ENCODE results near the gene ATP11A.

The ATP11A gene

DNA sequence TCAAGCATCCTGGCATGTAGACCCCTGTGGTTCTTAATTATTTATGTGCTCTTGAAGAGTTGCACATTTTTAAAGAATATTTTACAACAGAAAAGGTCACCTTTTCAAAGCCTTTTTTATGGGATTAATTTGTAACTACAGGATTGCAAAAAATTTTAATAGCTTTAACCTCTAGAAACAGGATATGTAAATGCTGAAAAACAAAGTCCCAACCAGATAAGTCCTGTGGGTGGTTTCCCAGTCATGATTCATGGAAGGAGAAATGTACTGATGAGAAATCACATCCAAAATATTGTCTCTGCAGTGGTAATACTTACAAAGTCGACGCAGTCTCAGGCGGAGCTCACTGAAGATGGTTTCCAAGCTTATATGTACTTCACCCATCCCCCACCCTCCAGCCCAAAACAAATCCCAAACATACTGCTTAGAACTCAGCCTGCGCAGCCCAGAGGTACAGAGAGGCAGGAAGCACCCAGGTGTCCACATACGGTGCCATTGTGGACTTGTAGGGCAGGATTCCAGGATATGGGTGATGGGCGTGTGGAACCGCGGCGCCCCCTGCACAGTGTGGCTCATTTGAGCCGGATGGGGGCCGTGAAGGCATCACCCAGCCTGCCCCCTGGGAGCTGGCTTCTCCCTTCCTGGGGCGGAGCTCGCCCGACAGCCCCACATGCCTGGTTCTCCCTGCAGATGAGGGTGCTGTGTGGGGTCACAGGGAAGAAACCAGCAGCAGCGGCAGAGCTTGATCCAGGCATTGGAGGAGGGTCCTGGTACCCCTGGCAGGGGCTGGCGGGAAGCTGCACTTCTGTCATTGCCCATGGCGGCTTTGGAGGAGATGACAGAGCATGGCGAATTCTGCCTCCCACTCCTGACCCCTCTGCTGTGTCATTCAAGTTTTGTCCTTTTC, 101.2 kb downstream of the ATP11A start (continued):
- TF ChIP-seq, protein P1, sequence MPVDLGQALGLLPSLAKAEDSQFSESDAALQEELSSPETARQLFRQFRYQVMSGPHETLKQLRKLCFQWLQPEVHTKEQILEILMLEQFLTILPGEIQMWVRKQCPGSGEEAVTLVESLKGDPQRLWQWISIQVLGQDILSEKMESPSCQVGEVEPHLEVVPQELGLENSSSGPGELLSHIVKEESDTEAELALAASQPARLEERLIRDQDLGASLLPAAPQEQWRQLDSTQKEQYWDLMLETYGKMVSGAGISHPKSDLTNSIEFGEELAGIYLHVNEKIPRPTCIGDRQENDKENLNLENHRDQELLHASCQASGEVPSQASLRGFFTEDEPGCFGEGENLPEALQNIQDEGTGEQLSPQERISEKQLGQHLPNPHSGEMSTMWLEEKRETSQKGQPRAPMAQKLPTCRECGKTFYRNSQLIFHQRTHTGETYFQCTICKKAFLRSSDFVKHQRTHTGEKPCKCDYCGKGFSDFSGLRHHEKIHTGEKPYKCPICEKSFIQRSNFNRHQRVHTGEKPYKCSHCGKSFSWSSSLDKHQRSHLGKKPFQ (tag by site-specific recombination; IDR thresholded peaks at IDR 0.05), result no peak
- TF ChIP-seq, protein P2, sequence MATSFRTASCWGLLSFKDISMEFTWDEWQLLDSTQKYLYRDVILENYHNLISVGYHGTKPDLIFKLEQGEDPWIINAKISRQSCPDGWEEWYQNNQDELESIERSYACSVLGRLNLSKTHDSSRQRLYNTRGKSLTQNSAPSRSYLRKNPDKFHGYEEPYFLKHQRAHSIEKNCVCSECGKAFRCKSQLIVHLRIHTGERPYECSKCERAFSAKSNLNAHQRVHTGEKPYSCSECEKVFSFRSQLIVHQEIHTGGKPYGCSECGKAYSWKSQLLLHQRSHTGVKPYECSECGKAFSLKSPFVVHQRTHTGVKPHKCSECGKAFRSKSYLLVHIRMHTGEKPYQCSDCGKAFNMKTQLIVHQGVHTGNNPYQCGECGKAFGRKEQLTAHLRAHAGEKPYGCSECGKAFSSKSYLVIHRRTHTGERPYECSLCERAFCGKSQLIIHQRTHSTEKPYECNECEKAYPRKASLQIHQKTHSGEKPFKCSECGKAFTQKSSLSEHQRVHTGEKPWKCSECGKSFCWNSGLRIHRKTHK (tag by site-specific recombination; IDR thresholded peaks at IDR 0.05), result no peak
- TF ChIP-seq, protein P3, sequence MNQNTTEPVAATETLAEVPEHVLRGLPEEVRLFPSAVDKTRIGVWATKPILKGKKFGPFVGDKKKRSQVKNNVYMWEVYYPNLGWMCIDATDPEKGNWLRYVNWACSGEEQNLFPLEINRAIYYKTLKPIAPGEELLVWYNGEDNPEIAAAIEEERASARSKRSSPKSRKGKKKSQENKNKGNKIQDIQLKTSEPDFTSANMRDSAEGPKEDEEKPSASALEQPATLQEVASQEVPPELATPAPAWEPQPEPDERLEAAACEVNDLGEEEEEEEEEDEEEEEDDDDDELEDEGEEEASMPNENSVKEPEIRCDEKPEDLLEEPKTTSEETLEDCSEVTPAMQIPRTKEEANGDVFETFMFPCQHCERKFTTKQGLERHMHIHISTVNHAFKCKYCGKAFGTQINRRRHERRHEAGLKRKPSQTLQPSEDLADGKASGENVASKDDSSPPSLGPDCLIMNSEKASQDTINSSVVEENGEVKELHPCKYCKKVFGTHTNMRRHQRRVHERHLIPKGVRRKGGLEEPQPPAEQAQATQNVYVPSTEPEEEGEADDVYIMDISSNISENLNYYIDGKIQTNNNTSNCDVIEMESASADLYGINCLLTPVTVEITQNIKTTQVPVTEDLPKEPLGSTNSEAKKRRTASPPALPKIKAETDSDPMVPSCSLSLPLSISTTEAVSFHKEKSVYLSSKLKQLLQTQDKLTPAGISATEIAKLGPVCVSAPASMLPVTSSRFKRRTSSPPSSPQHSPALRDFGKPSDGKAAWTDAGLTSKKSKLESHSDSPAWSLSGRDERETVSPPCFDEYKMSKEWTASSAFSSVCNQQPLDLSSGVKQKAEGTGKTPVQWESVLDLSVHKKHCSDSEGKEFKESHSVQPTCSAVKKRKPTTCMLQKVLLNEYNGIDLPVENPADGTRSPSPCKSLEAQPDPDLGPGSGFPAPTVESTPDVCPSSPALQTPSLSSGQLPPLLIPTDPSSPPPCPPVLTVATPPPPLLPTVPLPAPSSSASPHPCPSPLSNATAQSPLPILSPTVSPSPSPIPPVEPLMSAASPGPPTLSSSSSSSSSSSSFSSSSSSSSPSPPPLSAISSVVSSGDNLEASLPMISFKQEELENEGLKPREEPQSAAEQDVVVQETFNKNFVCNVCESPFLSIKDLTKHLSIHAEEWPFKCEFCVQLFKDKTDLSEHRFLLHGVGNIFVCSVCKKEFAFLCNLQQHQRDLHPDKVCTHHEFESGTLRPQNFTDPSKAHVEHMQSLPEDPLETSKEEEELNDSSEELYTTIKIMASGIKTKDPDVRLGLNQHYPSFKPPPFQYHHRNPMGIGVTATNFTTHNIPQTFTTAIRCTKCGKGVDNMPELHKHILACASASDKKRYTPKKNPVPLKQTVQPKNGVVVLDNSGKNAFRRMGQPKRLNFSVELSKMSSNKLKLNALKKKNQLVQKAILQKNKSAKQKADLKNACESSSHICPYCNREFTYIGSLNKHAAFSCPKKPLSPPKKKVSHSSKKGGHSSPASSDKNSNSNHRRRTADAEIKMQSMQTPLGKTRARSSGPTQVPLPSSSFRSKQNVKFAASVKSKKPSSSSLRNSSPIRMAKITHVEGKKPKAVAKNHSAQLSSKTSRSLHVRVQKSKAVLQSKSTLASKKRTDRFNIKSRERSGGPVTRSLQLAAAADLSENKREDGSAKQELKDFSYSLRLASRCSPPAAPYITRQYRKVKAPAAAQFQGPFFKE (tag by site-specific recombination; IDR thresholded peaks at IDR 0.05; ENCODE audit: borderline replicate concordance), result no peak
- no peak for TF ChIP-seq ZNF530 (tag by site-specific recombination; IDR thresholded peaks at IDR 0.05; ENCODE audit: low read depth)
- no peak for TF ChIP-seq PRDM1 (tag by site-specific recombination; IDR thresholded peaks at IDR 0.05)
- no peak for TF ChIP-seq ZFP41 (tag by site-specific recombination; IDR thresholded peaks at IDR 0.05; ENCODE audit: borderline replicate concordance)
- no peak for TF ChIP-seq ZNF404 (tag by site-specific recombination; IDR thresholded peaks at IDR 0.05)

DNA sequence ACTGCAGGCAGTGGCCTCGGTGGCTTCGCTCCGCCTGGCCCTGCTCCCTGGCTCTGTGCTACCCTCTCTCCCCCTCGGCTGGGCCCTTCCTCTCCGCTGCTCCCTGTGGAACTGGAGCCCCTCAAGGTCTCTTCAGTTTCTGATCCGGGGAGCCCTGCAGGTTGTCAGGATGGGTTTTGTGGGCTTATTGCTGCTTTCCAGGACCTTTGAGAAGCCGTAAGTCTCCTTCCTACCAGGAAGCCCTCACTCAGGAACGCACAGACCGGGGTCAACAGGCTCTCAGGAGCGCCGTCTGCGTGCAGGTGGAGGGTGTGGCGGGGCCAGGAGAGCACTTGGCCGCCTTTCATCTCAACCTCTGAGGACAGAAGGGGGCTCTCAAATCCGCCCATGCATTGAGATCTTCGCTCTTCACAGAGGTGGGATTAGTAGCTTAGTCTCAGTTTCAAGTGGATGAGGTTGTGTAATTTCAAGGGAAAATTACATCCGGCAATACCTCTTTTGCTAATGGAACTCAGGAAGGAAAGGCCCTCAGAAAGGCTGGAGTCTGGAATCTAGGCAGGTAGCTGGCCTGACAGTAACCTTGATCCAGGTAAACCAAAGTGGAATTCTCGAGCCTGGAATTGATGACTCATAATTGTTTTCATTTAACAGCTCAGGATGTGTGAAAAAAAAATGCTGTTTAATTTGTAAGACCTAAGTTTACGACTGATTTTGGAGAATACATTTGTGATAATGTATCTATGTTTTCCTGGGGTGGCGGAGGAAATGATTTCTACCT, 102.0 kb downstream of the ATP11A start:
- CTCF ChIA-PET, result no interaction called here

More for the DNA sequence above, 102.0 kb downstream of the ATP11A start:
- TF ChIP-seq ZNF221 (tag by site-specific recombination; IDR thresholded peaks at IDR 0.05; ENCODE audit: borderline replicate concordance) (no peak), ZNF169 (tag by site-specific recombination; IDR thresholded peaks at IDR 0.05) (no peak), ZNF324 (tag by site-specific recombination; IDR thresholded peaks at IDR 0.05) (no peak), SP2 (tag by site-specific recombination; IDR thresholded peaks at IDR 0.05) (no peak), GLIS2 (tag by site-specific recombination; IDR thresholded peaks at IDR 0.05) (no peak), ZBTB1 (tag by site-specific recombination; IDR thresholded peaks at IDR 0.05) (no peak), ZNF571 (tag by site-specific recombination; IDR thresholded peaks at IDR 0.05) (no peak), ZNF202 (tag by site-specific recombination; IDR thresholded peaks at IDR 0.05; ENCODE audit: borderline replicate concordance) (no peak), REPIN1 (tag by site-specific recombination; IDR thresholded peaks at IDR 0.05; ENCODE audit: low read depth) (no peak)
- TF ChIP-seq, protein P4, sequence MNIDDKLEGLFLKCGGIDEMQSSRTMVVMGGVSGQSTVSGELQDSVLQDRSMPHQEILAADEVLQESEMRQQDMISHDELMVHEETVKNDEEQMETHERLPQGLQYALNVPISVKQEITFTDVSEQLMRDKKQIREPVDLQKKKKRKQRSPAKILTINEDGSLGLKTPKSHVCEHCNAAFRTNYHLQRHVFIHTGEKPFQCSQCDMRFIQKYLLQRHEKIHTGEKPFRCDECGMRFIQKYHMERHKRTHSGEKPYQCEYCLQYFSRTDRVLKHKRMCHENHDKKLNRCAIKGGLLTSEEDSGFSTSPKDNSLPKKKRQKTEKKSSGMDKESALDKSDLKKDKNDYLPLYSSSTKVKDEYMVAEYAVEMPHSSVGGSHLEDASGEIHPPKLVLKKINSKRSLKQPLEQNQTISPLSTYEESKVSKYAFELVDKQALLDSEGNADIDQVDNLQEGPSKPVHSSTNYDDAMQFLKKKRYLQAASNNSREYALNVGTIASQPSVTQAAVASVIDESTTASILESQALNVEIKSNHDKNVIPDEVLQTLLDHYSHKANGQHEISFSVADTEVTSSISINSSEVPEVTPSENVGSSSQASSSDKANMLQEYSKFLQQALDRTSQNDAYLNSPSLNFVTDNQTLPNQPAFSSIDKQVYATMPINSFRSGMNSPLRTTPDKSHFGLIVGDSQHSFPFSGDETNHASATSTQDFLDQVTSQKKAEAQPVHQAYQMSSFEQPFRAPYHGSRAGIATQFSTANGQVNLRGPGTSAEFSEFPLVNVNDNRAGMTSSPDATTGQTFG (tag by site-specific recombination; IDR thresholded peaks at IDR 0.05; ENCODE audit: borderline replicate concordance), result no peak
- TF ChIP-seq, protein P5, sequence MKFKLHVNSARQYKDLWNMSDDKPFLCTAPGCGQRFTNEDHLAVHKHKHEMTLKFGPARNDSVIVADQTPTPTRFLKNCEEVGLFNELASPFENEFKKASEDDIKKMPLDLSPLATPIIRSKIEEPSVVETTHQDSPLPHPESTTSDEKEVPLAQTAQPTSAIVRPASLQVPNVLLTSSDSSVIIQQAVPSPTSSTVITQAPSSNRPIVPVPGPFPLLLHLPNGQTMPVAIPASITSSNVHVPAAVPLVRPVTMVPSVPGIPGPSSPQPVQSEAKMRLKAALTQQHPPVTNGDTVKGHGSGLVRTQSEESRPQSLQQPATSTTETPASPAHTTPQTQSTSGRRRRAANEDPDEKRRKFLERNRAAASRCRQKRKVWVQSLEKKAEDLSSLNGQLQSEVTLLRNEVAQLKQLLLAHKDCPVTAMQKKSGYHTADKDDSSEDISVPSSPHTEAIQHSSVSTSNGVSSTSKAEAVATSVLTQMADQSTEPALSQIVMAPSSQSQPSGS (tag by site-specific recombination; IDR thresholded peaks at IDR 0.05; ENCODE audit: low read depth), result no peak
- H3K27ac ChIP-seq (ENCODE audit: extremely low read depth, low read depth, low read length), result no peak overlapping the region
- H3K4me3 ChIP-seq (ENCODE audit: low read depth, low read length), result no peak overlapping the region
- POLR2A ChIA-PET, result no interaction called here
- H3K9me3 ChIP-seq (ENCODE audit: control insufficient read depth, insufficient read depth, low read depth, low read length), result no peaks in the 10 kb centered on the region
- no peaks in the 10 kb centered on the region for H3K4me1 ChIP-seq (ENCODE audit: control insufficient read depth, insufficient read depth, low read length)
- peaks cover 0 to 4% of the 10 kb centered on the region in 2 experiments; a peak in 1 of 3 replicates for H3K36me3 ChIP-seq (ENCODE audit: control insufficient read depth in 2 of 2, insufficient read depth in 1 of 2, low read length in 2 of 2)

Measured in HEK293 (cell line).